ENCODE results near the gene PPCDC. TPM values are rescaled to one million over a fixed set of nuclear protein-coding genes. Genes with fewer than 3 reads are reported as not detected.

Gene PPCDC
- total RNA-seq: 10 to 100 TPM in 4 of 5 donors, 1 to 10 TPM in 1; 9.3 to 14.3 (median 11.8) TPM
- total RNA-seq (2013): 10.1 TPM
- total RNA-seq: 4.8 to 16.1 (median 8.1) reads per million in 29 experiments

- peak within 1 kb of the TSS; percentile 87 to 99 (median 92) for H3K4me3 Mint-ChIP-seq
- H3K27me3 ChIP-seq (replicated peaks in 1 of 2; ENCODE audit: control insufficient read depth in 2 of 2, extremely low read depth in 1 of 2, insufficient read depth in 2 of 2, low read length in 1 of 2): no peaks in the 10 kb centered on the region
- ATAC-seq (replicated peaks in 1 of 4) (peak; percentile 100), DNase-seq (peak; percentile 82 to 95 (median 90))
- peak within 1 kb of the TSS; percentile 60 for H3K27ac ChIP-seq (ENCODE audit: low read length)
- H3K27ac Mint-ChIP-seq: peak within 1 kb of the TSS; percentile 83 to 94
- ChIA-PET POLR2A (interaction anchor here in 1 of 2 donors (0.6 to 1.0 kb wide), 3 partner anchors 30 to 837 kb away, joined by 4 to 15 read pairs (median 4); no protein-coding TSS in a partner anchor), CTCF (interaction anchor here (0.6 to 1.7 kb wide), 8 partner anchors 23 to 345 kb away, joined by 3 to 7 read pairs (median 4); partner anchors contain the start of genes SCAMP5 (in 2 of the 2), C15orf39 (in 1 of the 2) and MAN2C1 (in 1 of the 2))
- under 1% methylated on average over 30 of the region's 40 CpGs for WGBS (ENCODE audit: insufficient coverage)
- peaks cover 19 to 25% (median 20%) of the 10 kb centered on the region in 3 donors for H3K4me1 Mint-ChIP-seq
- no peaks in the 10 kb centered on the region for H3K9me3 Mint-ChIP-seq
- H3K27me3 Mint-ChIP-seq: no peaks in the 10 kb centered on the region
- H3K9me3 ChIP-seq: no peaks in the 10 kb centered on the region
- peak within 1 kb of the TSS; percentile 91 to 93 for H3K4me3 ChIP-seq (ENCODE audit: control insufficient read depth in 1 of 2, extremely low read depth in 1 of 2, low read length in 1 of 2)
- peaks cover 0 to 5% of the 10 kb centered on the region in 2 donors for H3K36me3 ChIP-seq (ENCODE audit: control insufficient read depth in 2 of 2, extremely low read depth in 1 of 2, insufficient read depth in 1 of 2, low read length in 1 of 2)
- H3K4me1 ChIP-seq (ENCODE audit: control insufficient read depth in 1 of 2, extremely low read depth in 1 of 2, insufficient read depth in 2 of 2, low read length in 2 of 2): peaks cover 5 to 24% of the 10 kb centered on the region in 2 experiments
- no peaks in the 10 kb centered on the region for H3K36me3 Mint-ChIP-seq
Measured at GRCh38 chr15:75023181-75023871, at the start of gene PPCDC. Gene PPCDC (plus strand): TSS chr15:75023590. CDS start chr15:75028319, 4,729 bp downstream.

GRCh38 chr15:74976159-74976558 is 47.2 kb upstream of the PPCDC start:
- no peaks in the 10 kb centered on the region for H3K36me3 ChIP-seq (ENCODE audit: control insufficient read depth in 2 of 2, extremely low read depth in 1 of 2, insufficient read depth in 1 of 2, low read length in 1 of 2)
- Mint-ChIP-seq H3K4me3 (no peak overlapping the region), H3K9me3 (no peaks in the 10 kb centered on the region), H3K27me3 (peaks cover 13 to 16% of the 10 kb centered on the region in 2 donors), H3K4me1 (peaks cover 0 to 9% (median 3%) of the 10 kb centered on the region in 3 donors), H3K27ac (no peak overlapping the region), H3K36me3 (no peaks in the 10 kb centered on the region)
- DNase-seq (no peak), ATAC-seq (replicated peaks in 1 of 4) (no peak)
- ChIA-PET CTCF (interaction anchor here in 1 of 2 donors (0.7 kb wide), 1 partner anchor 20 kb away, joined by 3 read pairs; no protein-coding TSS in a partner anchor), POLR2A (no interaction called here)
- WGBS (ENCODE audit: insufficient coverage): 80% methylated on average over 1 of the region's 1 CpG
- H3K27ac ChIP-seq (ENCODE audit: low read length): no peak overlapping the region
- H3K9me3 ChIP-seq: no peaks in the 10 kb centered on the region
- no peak overlapping the region for H3K4me3 ChIP-seq (ENCODE audit: control insufficient read depth in 1 of 2, extremely low read depth in 1 of 2, low read length in 1 of 2)
- H3K27me3 ChIP-seq (replicated peaks in 1 of 2; ENCODE audit: control insufficient read depth in 2 of 2, extremely low read depth in 1 of 2, insufficient read depth in 2 of 2, low read length in 1 of 2): peaks cover 0 to 32% of the 10 kb centered on the region in 2 experiments
- H3K4me1 ChIP-seq (ENCODE audit: control insufficient read depth in 1 of 2, extremely low read depth in 1 of 2, insufficient read depth in 2 of 2, low read length in 2 of 2): no peaks in the 10 kb centered on the region

GRCh38 chr15:74977599-74977998 is 45.8 kb upstream of the PPCDC start:
- Histone ChIP-seq H3K4me1 (ENCODE audit: control insufficient read depth in 1 of 2, extremely low read depth in 1 of 2, insufficient read depth in 2 of 2, low read length in 2 of 2) (no peaks in the 10 kb centered on the region), H3K27me3 (replicated peaks in 1 of 2; ENCODE audit: control insufficient read depth in 2 of 2, extremely low read depth in 1 of 2, insufficient read depth in 2 of 2, low read length in 1 of 2) (peaks cover 0 to 29% of the 10 kb centered on the region in 2 experiments), H3K36me3 (ENCODE audit: control insufficient read depth in 2 of 2, extremely low read depth in 1 of 2, insufficient read depth in 1 of 2, low read length in 1 of 2) (no peaks in the 10 kb centered on the region), H3K27ac (ENCODE audit: low read length) (no peak overlapping the region), H3K9me3 (no peaks in the 10 kb centered on the region), H3K4me3 (ENCODE audit: control insufficient read depth in 1 of 2, extremely low read depth in 1 of 2, low read length in 1 of 2) (no peak overlapping the region)
- POLR2A ChIA-PET: interaction anchor here in 1 of 2 donors (0.5 kb wide), 1 partner anchor 89 kb away, joined by 4 read pairs; no protein-coding TSS in a partner anchor
- Mint-ChIP-seq H3K4me3 (no peak overlapping the region), H3K9me3 (no peaks in the 10 kb centered on the region), H3K36me3 (no peaks in the 10 kb centered on the region), H3K4me1 (peaks cover 0 to 9% (median 3%) of the 10 kb centered on the region in 3 donors), H3K27ac (no peak overlapping the region), H3K27me3 (peaks cover 15 to 16% of the 10 kb centered on the region in 2 donors)
- ATAC-seq (replicated peaks in 1 of 4) (no peak), DNase-seq (no peak)
- 40% methylated on average over 1 of the region's 4 CpGs for WGBS (ENCODE audit: insufficient coverage)
- CTCF ChIA-PET: interaction anchor here in 1 of 2 donors (0.6 kb wide), 2 partner anchors 224 to 1662 kb away, joined by 3 read pairs; no protein-coding TSS in a partner anchor

GRCh38 chr15:74978077-74978476 is 45.3 kb upstream of the PPCDC start:
- Mint-ChIP-seq H3K27me3 (peaks cover 10 to 12% of the 10 kb centered on the region in 2 donors), H3K9me3 (no peaks in the 10 kb centered on the region), H3K4me3 (no peak overlapping the region), H3K27ac (no peak overlapping the region), H3K36me3 (no peaks in the 10 kb centered on the region), H3K4me1 (peaks cover 0 to 9% (median 3%) of the 10 kb centered on the region in 3 donors)
- ChIA-PET POLR2A (interaction anchor here in 1 of 2 donors (0.5 kb wide), 1 partner anchor 88 kb away, joined by 4 read pairs; no protein-coding TSS in a partner anchor), CTCF (interaction anchor here in 1 of 2 donors (0.6 kb wide), 1 partner anchor 224 kb away, joined by 3 read pairs; no protein-coding TSS in a partner anchor)
- DNase-seq (no peak), ATAC-seq (replicated peaks in 1 of 4) (no peak)
- Histone ChIP-seq H3K4me3 (ENCODE audit: control insufficient read depth in 1 of 2, extremely low read depth in 1 of 2, low read length in 1 of 2) (no peak overlapping the region), H3K36me3 (ENCODE audit: control insufficient read depth in 2 of 2, extremely low read depth in 1 of 2, insufficient read depth in 1 of 2, low read length in 1 of 2) (no peaks in the 10 kb centered on the region), H3K4me1 (ENCODE audit: control insufficient read depth in 1 of 2, extremely low read depth in 1 of 2, insufficient read depth in 2 of 2, low read length in 2 of 2) (no peaks in the 10 kb centered on the region), H3K27me3 (replicated peaks in 1 of 2; ENCODE audit: control insufficient read depth in 2 of 2, extremely low read depth in 1 of 2, insufficient read depth in 2 of 2, low read length in 1 of 2) (peaks cover 0 to 26% of the 10 kb centered on the region in 2 experiments), H3K9me3 (no peaks in the 10 kb centered on the region), H3K27ac (ENCODE audit: low read length) (no peak overlapping the region)
- WGBS (ENCODE audit: insufficient coverage): no CpG with 5 or more reads among the region's 1 CpG

GRCh38 chr15:74978503-74978902 is 44.9 kb upstream of the PPCDC start:
- no peaks in the 10 kb centered on the region for H3K9me3 Mint-ChIP-seq
- H3K27ac ChIP-seq (ENCODE audit: low read length): no peak overlapping the region
- no peaks in the 10 kb centered on the region for H3K4me1 ChIP-seq (ENCODE audit: control insufficient read depth in 1 of 2, extremely low read depth in 1 of 2, insufficient read depth in 2 of 2, low read length in 2 of 2)
- no peak overlapping the region for H3K27ac Mint-ChIP-seq
- 0% methylated on average over 2 of the region's 3 CpGs for WGBS (ENCODE audit: insufficient coverage)
- no peak overlapping the region for H3K4me3 Mint-ChIP-seq
- H3K27me3 Mint-ChIP-seq: peaks cover 9 to 11% of the 10 kb centered on the region in 2 donors
- no peak overlapping the region for H3K4me3 ChIP-seq (ENCODE audit: control insufficient read depth in 1 of 2, extremely low read depth in 1 of 2, low read length in 1 of 2)
- peak in 1 of 35 experiments; percentile 22 for DNase-seq
- peak in 3 of 4 experiments; percentile 76 to 88 (median 77) for ATAC-seq (replicated peaks in 1 of 4)
- peaks cover 0 to 9% (median 3%) of the 10 kb centered on the region in 3 donors for H3K4me1 Mint-ChIP-seq
- CTCF ChIA-PET: no interaction called here
- H3K36me3 ChIP-seq (ENCODE audit: control insufficient read depth in 2 of 2, extremely low read depth in 1 of 2, insufficient read depth in 1 of 2, low read length in 1 of 2): no peaks in the 10 kb centered on the region
- POLR2A ChIA-PET: no interaction called here
- H3K36me3 Mint-ChIP-seq: no peaks in the 10 kb centered on the region
- peaks cover 0 to 26% of the 10 kb centered on the region in 2 experiments for H3K27me3 ChIP-seq (replicated peaks in 1 of 2; ENCODE audit: control insufficient read depth in 2 of 2, extremely low read depth in 1 of 2, insufficient read depth in 2 of 2, low read length in 1 of 2)
- no peaks in the 10 kb centered on the region for H3K9me3 ChIP-seq

- ChIA-PET POLR2A (no interaction called here), CTCF (interaction anchor here in 1 of 2 donors (0.7 kb wide), 1 partner anchor 16 kb away, joined by 7 read pairs; no protein-coding TSS in a partner anchor)
- 73% methylated on average over 3 of the region's 5 CpGs for whole genome bisulfite sequencing (ENCODE audit: insufficient coverage)
- Histone ChIP-seq H3K9me3 (no peaks in the 10 kb centered on the region), H3K4me3 (ENCODE audit: control insufficient read depth in 1 of 2, extremely low read depth in 1 of 2, low read length in 1 of 2) (no peak overlapping the region), H3K4me1 (ENCODE audit: control insufficient read depth in 1 of 2, extremely low read depth in 1 of 2, insufficient read depth in 2 of 2, low read length in 2 of 2) (no peaks in the 10 kb centered on the region), H3K27me3 (replicated peaks in 1 of 2; ENCODE audit: control insufficient read depth in 2 of 2, extremely low read depth in 1 of 2, insufficient read depth in 2 of 2, low read length in 1 of 2) (peaks cover 0 to 16% of the 10 kb centered on the region in 2 experiments), H3K36me3 (ENCODE audit: control insufficient read depth in 2 of 2, extremely low read depth in 1 of 2, insufficient read depth in 1 of 2, low read length in 1 of 2) (no peaks in the 10 kb centered on the region), H3K27ac (ENCODE audit: low read length) (no peak overlapping the region)
- Mint-ChIP-seq H3K9me3 (no peaks in the 10 kb centered on the region), H3K36me3 (no peaks in the 10 kb centered on the region), H3K4me3 (no peak overlapping the region), H3K4me1 (peaks cover 0 to 14% (median 8%) of the 10 kb centered on the region in 3 donors), H3K27ac (no peak overlapping the region), H3K27me3 (peaks cover 15 to 19% of the 10 kb centered on the region in 2 donors)
- DNase-seq: no peak
- no peak for ATAC-seq (replicated peaks in 1 of 4)
Measured at GRCh38 chr15:74982183-74982582, 41.2 kb upstream of the PPCDC start.

Measured in T-cell (primary cell).